ENCODE data around the gene ARRDC2.

DNA sequence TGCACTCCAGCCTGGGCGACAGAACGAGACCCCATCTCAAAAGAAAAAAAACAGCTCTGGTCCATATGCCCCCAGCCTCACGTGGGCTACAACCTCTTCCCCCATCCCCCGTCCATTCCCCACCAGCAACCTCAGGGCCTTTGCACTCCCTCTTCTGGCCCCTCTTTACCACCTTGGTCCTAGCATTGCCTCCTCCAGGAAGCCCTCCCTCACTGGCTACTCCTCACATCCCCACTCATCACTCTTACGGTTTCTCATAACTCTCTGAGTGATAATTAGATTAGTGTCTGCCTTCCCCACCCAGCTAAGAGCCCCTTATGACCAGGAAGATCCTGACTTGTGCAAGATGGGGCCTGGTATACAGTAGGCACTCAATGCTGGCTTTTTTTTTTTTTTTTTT lies 48.0 kb downstream of the ARRDC2 start:
- TF ChIP-seq, protein P1, sequence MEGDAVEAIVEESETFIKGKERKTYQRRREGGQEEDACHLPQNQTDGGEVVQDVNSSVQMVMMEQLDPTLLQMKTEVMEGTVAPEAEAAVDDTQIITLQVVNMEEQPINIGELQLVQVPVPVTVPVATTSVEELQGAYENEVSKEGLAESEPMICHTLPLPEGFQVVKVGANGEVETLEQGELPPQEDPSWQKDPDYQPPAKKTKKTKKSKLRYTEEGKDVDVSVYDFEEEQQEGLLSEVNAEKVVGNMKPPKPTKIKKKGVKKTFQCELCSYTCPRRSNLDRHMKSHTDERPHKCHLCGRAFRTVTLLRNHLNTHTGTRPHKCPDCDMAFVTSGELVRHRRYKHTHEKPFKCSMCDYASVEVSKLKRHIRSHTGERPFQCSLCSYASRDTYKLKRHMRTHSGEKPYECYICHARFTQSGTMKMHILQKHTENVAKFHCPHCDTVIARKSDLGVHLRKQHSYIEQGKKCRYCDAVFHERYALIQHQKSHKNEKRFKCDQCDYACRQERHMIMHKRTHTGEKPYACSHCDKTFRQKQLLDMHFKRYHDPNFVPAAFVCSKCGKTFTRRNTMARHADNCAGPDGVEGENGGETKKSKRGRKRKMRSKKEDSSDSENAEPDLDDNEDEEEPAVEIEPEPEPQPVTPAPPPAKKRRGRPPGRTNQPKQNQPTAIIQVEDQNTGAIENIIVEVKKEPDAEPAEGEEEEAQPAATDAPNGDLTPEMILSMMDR (IDR thresholded peaks at IDR 0.05), result no peak
- no peak for TF ChIP-seq POLR2A (IDR thresholded peaks at IDR 0.05)

Measured in vagina (tissue), 2 donors.